Measurements from ENCODE around the gene PLAU.
"Not testable (repeated sequence)": the region's sequence is repeated elsewhere in the genome, so short reads cannot be mapped to it uniquely, and the experiment has no call there.

PLAU gene

DNA sequence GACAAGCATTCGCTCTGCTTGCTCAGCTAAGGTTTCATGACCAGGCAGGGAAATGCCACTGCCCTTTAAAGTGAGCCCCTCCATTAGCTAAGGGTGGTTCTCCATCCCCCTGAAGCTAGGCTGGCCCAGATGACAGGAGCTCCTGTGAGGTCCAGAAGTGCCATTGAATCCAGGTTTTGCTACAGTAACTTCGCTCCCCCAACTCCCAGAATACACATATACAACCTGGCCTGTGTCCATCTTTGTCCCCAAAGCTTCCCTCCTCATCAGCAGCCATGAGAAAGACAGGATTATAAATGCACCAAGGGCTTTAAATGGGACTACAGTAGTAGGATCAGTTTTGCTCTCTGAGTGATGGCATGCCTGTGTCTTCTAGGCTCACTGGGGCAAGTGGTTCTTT, 51.5 kb downstream of the PLAU start:
- no peak overlapping the region for H3K9ac ChIP-seq (ENCODE audit: low read length)
- no peaks in the 10 kb centered on the region for H4K20me1 ChIP-seq (ENCODE audit: insufficient read depth, low read length)
- no peak for DNase-seq
- no peaks in the 10 kb centered on the region for H3K79me2 ChIP-seq (ENCODE audit: low read length)
- H3K4me2 ChIP-seq (ENCODE audit: low read depth, low read length), result no peak overlapping the region
- H3K27me3 ChIP-seq (replicated peaks; ENCODE audit: insufficient read depth, low read length), result no peaks in the 10 kb centered on the region
- no peaks in the 10 kb centered on the region for H3K9me2 ChIP-seq (replicated peaks; ENCODE audit: insufficient read depth, low read length)
- no peaks in the 10 kb centered on the region for H3K9me3 ChIP-seq (replicated peaks; ENCODE audit: insufficient read depth, low read length)
- no peak for TF ChIP-seq EZH2phosphoT487 (IDR thresholded peaks at IDR 0.05; ENCODE audit: low read length)
- TF ChIP-seq EZH2 (optimal IDR thresholded peaks at IDR 0.05; ENCODE audit: low read depth, low read length), result no peak
- TF ChIP-seq, protein P1, sequence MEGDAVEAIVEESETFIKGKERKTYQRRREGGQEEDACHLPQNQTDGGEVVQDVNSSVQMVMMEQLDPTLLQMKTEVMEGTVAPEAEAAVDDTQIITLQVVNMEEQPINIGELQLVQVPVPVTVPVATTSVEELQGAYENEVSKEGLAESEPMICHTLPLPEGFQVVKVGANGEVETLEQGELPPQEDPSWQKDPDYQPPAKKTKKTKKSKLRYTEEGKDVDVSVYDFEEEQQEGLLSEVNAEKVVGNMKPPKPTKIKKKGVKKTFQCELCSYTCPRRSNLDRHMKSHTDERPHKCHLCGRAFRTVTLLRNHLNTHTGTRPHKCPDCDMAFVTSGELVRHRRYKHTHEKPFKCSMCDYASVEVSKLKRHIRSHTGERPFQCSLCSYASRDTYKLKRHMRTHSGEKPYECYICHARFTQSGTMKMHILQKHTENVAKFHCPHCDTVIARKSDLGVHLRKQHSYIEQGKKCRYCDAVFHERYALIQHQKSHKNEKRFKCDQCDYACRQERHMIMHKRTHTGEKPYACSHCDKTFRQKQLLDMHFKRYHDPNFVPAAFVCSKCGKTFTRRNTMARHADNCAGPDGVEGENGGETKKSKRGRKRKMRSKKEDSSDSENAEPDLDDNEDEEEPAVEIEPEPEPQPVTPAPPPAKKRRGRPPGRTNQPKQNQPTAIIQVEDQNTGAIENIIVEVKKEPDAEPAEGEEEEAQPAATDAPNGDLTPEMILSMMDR (IDR thresholded peaks at IDR 0.05; ENCODE audit: low read length), result no peak
- no peak overlapping the region for H3K4me3 ChIP-seq (ENCODE audit: low read length)
- H3K36me3 ChIP-seq (replicated peaks; ENCODE audit: insufficient read depth, low read length), result no peaks in the 10 kb centered on the region
- H3F3A ChIP-seq (ENCODE audit: insufficient read depth, low read length), result peaks cover 17% of the 10 kb centered on the region; the same call in 1 of the 2 replicates
- H3K4me1 ChIP-seq (ENCODE audit: low read length), result peaks cover 21% of the 10 kb centered on the region
- H2AFZ ChIP-seq (ENCODE audit: low read length), result no peak overlapping the region
- H3K27ac ChIP-seq (ENCODE audit: low read length), result no peak overlapping the region

DNA sequence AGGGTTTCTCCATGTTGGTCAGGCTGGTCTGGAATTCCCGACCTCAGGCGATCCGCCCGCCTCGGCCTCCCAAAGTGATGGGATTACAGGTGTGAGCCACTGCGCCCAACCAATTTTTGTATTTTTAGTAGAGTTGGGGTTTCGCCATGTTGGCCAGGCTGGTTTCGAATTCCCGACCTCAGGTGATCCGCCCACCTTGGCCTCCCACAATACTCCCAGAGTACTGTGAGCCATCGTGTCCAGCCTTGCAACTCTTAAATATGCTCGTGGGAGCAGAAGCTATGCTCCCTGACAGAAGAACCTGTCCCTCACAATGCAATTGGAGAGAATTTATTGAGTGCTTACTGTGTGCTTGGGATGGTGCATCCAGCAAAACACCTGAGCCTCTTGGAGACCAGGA, 52.6 kb downstream of the PLAU start:
- H3K79me2 ChIP-seq (ENCODE audit: low read length); H3K9me2 ChIP-seq (replicated peaks; ENCODE audit: insufficient read depth, low read length); H3K9ac ChIP-seq (ENCODE audit: low read length); H3K4me3 ChIP-seq (ENCODE audit: low read length); H3K27ac ChIP-seq (ENCODE audit: low read length); H3K36me3 ChIP-seq (replicated peaks; ENCODE audit: insufficient read depth, low read length); H3K9me3 ChIP-seq (replicated peaks; ENCODE audit: insufficient read depth, low read length); H3K27me3 ChIP-seq (replicated peaks; ENCODE audit: insufficient read depth, low read length); H2AFZ ChIP-seq (ENCODE audit: low read length); H3K4me2 ChIP-seq (ENCODE audit: low read depth, low read length); H4K20me1 ChIP-seq (ENCODE audit: insufficient read depth, low read length); DNase-seq: not testable (repeated sequence)
- Histone ChIP-seq H3F3A (ENCODE audit: insufficient read depth, low read length) (peaks cover 12% of the 10 kb centered on the region; the same call in 1 of the 2 replicates), H3K4me1 (ENCODE audit: low read length) (peaks cover 19% of the 10 kb centered on the region)

DNA sequence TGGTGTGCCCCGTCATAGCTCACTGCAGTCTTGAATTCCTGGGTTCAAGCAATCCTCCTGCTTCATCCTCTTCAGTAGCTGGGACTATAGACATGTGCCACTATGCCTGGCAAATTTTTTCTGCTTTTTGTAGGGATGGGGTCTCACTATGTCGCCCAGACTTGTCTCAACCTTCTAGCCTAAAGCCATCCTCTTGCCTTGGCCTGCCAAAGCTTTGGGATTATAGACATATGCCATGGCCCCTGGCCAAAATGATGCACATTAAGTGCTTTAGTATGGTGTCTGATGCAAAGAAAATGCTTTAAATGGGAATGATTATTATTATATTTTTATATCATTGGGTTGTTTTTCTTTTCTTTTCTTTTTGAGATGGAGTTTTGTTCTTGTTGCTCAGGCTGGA, 53.8 kb downstream of the PLAU start:
- peaks cover 10% of the 10 kb centered on the region for H3K4me1 ChIP-seq (ENCODE audit: low read length)
- no peak overlapping the region for H3K4me3 ChIP-seq (ENCODE audit: low read length)
- H3K9ac ChIP-seq (ENCODE audit: low read length), result no peak overlapping the region
- no peak overlapping the region for H2AFZ ChIP-seq (ENCODE audit: low read length)
- TF ChIP-seq, protein P1 (IDR thresholded peaks at IDR 0.05; ENCODE audit: low read length), result no peak
- TF ChIP-seq EZH2phosphoT487 (IDR thresholded peaks at IDR 0.05; ENCODE audit: low read length), result no peak
- TF ChIP-seq EZH2 (optimal IDR thresholded peaks at IDR 0.05; ENCODE audit: low read depth, low read length), result no peak
- no peaks in the 10 kb centered on the region for H3K27me3 ChIP-seq (replicated peaks; ENCODE audit: insufficient read depth, low read length)
- H4K20me1 ChIP-seq (ENCODE audit: insufficient read depth, low read length), result no peaks in the 10 kb centered on the region
- DNase-seq, result no peak
- no peaks in the 10 kb centered on the region for H3K9me3 ChIP-seq (replicated peaks; ENCODE audit: insufficient read depth, low read length)
- 0 out of 2 replicates have a peak, but pooled peaks cover 5% of the 10 kb centered on the region for H3F3A ChIP-seq (ENCODE audit: insufficient read depth, low read length)
- H3K79me2 ChIP-seq (ENCODE audit: low read length), result no peaks in the 10 kb centered on the region
- H3K4me2 ChIP-seq (ENCODE audit: low read depth, low read length), result no peak overlapping the region
- no peak overlapping the region for H3K27ac ChIP-seq (ENCODE audit: low read length)
- no peaks in the 10 kb centered on the region for H3K9me2 ChIP-seq (replicated peaks; ENCODE audit: insufficient read depth, low read length)
- H3K36me3 ChIP-seq (replicated peaks; ENCODE audit: insufficient read depth, low read length), result no peaks in the 10 kb centered on the region

DNA sequence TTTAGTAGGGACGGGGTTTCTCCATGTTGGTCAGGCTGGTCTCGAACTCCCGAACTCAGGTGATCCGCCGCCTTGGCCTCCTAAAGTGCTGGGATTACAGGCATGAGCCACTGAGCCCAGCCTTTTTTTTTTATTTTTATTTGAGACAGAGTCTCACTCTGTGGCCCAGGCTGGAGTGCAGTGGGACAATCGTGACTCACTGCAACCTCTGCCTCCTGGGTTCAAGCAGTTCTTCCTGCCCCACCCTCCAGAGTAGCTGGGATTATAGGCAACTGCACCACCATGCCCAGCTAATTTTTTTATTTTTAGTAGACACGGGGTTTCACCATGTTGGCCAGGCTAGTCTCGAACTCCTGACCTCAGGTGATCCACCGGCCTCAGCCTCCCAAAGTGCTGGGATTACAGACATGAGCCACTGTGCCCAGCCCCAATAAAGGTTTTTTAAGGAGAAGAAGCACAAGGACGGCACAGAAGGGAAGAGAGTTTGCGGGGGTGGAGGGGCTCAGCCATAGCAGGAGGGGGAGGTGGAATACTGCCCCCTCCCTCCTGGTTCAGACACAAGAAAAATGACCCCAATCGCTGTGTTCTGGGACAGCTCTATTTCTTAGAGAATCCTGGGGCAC, 54.4 kb downstream of the PLAU start:
- H3K4me3 ChIP-seq (ENCODE audit: low read length); H3K27ac ChIP-seq (ENCODE audit: low read length); H4K20me1 ChIP-seq (ENCODE audit: insufficient read depth, low read length); H3K27me3 ChIP-seq (replicated peaks; ENCODE audit: insufficient read depth, low read length); H3K79me2 ChIP-seq (ENCODE audit: low read length); H3K4me1 ChIP-seq (ENCODE audit: low read length); DNase-seq; H3K9me3 ChIP-seq (replicated peaks; ENCODE audit: insufficient read depth, low read length); H3F3A ChIP-seq (ENCODE audit: insufficient read depth, low read length); H3K36me3 ChIP-seq (replicated peaks; ENCODE audit: insufficient read depth, low read length); H2AFZ ChIP-seq (ENCODE audit: low read length); H3K9ac ChIP-seq (ENCODE audit: low read length); H3K4me2 ChIP-seq (ENCODE audit: low read depth, low read length); H3K9me2 ChIP-seq (replicated peaks; ENCODE audit: insufficient read depth, low read length): not testable (repeated sequence)

All from MM.1S (cell line).